ENCODE results near the gene CACNA1B.
"Not testable (repeated sequence)": the region's sequence is repeated elsewhere in the genome, so short reads cannot be mapped to it uniquely, and the experiment has no call there.

DNA sequence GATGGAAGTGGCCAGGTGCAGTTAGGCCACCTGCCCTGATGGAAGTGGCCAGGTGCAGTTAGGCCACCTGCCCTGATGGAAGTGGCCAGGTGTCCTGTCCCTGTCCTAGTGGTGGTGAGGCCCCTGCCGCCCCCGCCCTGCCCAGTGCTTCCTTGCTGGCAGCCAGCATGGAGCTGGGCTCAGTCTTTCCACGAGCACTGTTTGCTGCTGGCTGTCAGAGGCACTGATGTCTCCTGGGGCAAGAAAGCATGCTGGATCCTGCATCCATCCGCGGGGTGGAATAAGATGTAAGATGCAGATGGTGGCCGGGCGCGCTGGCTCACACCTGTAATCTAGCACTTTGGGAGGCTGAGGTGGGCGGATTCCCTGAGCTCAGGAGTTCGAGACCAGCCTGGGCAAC, 141.9 kb downstream of the CACNA1B start:
- not testable (repeated sequence) for TF ChIP-seq POLR2A, POLR2AphosphoS5 (IDR thresholded peaks at IDR 0.05)

Measured in spleen (tissue), 3 donors.